GM12878 (cell line): Measurements from ENCODE around the gene SLC12A9. TPM values are rescaled to one million over a fixed set of nuclear protein-coding genes. Genes with fewer than 3 reads are reported as not detected.

Experiments
- BHLHE40 ChIP-seq, 2 experiments: fragments of 450-650 bp in 1 of 2; IDR thresholded peaks; 2 replicates each; pipeline ENCODE4 v1.6.1; 2011 to 2017; ENCODE audit warnings: low read depth in 2 of 2, borderline replicate concordance in 1 of 2, improper control_type of control experiment in 1 of 2, low read length in 1 of 2, mild to moderate bottlenecking in 1 of 2
- EGR1 ChIP-seq, 2 experiments: IDR thresholded peaks; 1 replicate in 1 of 2; 2 replicates in 1 of 2; pipeline ENCODE4 v1.6.1; 2011 to 2012; ENCODE audit warnings: low read depth in 2 of 2, low read length in 2 of 2, borderline replicate concordance in 1 of 2, mild to moderate bottlenecking in 1 of 2, moderate library complexity in 1 of 2
- HCFC1 ChIP-seq: fragments of 150-350 bp; IDR thresholded peaks from 2 replicates; pipeline ENCODE4 v1.6.1; 2014; ENCODE audit warnings: low read length
- LARP7 ChIP-seq: fragments of 450-650 bp; IDR thresholded peaks from 2 replicates; pipeline ENCODE4 v1.6.1; 2017; ENCODE audit warnings: mild to moderate bottlenecking
- MEF2A ChIP-seq: IDR thresholded peaks from 2 replicates; pipeline ENCODE4 v1.6.1; 2011; ENCODE audit warnings: low read depth, mild to moderate bottlenecking, low read length, moderate library complexity; ENCODE audit not compliant: insufficient read depth
- MTA2 ChIP-seq: fragments of 450-650 bp; IDR thresholded peaks from 2 replicates; pipeline ENCODE4 v1.6.1; 2016; ENCODE audit warnings: low read depth, mild to moderate bottlenecking, moderate library complexity
- MXI1 ChIP-seq: fragments of 150-350 bp; IDR thresholded peaks from 2 replicates; pipeline ENCODE4 v1.6.1; 2011; ENCODE audit warnings: low read depth, mild to moderate bottlenecking, inconsistent platforms, low read length, improper control_type of control experiment
- PAX8 ChIP-seq: fragments of 450-650 bp; IDR thresholded peaks from 2 replicates; pipeline ENCODE4 v1.6.1; 2017; ENCODE audit warnings: mild to moderate bottlenecking, moderate library complexity
- RAD51 ChIP-seq: fragments of 450-650 bp; IDR thresholded peaks from 2 replicates; pipeline ENCODE4 v1.6.1; 2016; ENCODE audit warnings: moderate library complexity, mild to moderate bottlenecking, inconsistent platforms
- SIN3A ChIP-seq: IDR thresholded peaks from 2 replicates; pipeline ENCODE4 v1.6.1; 2012; ENCODE audit warnings: low read depth, low read length, improper control_type of control experiment
- polyA plus RNA-seq, 11 experiments: library from polyadenylated mRNA; depleted of rRNA in 4 of 11; unstranded in 6 of 11; stranded (reverse) in 5 of 11; fragments of >200 nt; fragmentation: Nextera tagmentation in 4 of 11; fragmentation: Illumina TruSeq in 1 of 11; extraction: Ambion mirVana in 4 of 11; extraction: Trizol in 1 of 11; gene quantifications; 1 replicate in 1 of 11; 2 replicates in 10 of 11; pipeline versions ENCODE4 v1.2.1 to v1.2.3, GENCODE V29; 2011 to 2016; ENCODE audit warnings: inconsistent platforms in 2 of 11, missing spikeins in 2 of 11, low read depth in 1 of 11
- total RNA-seq, 4 experiments: library from RNA; depleted of rRNA in 3 of 4; stranded (reverse); fragments of >200 nt in 3 of 4; fragmentation: Illumina TruSeq in 1 of 4; extraction: Trizol in 1 of 4; gene quantifications; 2 replicates each; pipeline versions ENCODE4 v1.2.1 to v1.2.3, GENCODE V29; 2013 to 2021
- TF ChIP-seq, protein P1 (sequence below): fragments of 450-650 bp; IDR thresholded peaks from 2 replicates; pipeline ENCODE4 v1.6.1; 2017; ENCODE audit warnings: mild to moderate bottlenecking, moderate library complexity
- TF ChIP-seq, protein P2 (sequence below): IDR thresholded peaks from 2 replicates; pipeline ENCODE4 v1.6.1; 2012; ENCODE audit warnings: improper control_type of control experiment, low read depth, low read length; ENCODE audit not compliant: insufficient replicate concordance
- TF ChIP-seq, protein P3 (sequence below): fragments of 450-650 bp; formaldehyde crosslinking; IDR thresholded peaks from 2 replicates; pipeline ENCODE4 v1.5.0; 2022; ENCODE audit warnings: mild to moderate bottlenecking, missing genetic modification characterization
- TF ChIP-seq, protein P4 (sequence below): IDR thresholded peaks from 2 replicates; pipeline ENCODE4 v1.6.1; 2012; ENCODE audit warnings: low read depth, low read length, improper control_type of control experiment

Gene SLC12A9
- total and polyA plus RNA-seq, 10 of the 15 experiments (the other 5 are each of a cell fraction or from before 2014, with no cell fraction given): 0.24 to 18.5 (median 9.4) TPM

DNA sequence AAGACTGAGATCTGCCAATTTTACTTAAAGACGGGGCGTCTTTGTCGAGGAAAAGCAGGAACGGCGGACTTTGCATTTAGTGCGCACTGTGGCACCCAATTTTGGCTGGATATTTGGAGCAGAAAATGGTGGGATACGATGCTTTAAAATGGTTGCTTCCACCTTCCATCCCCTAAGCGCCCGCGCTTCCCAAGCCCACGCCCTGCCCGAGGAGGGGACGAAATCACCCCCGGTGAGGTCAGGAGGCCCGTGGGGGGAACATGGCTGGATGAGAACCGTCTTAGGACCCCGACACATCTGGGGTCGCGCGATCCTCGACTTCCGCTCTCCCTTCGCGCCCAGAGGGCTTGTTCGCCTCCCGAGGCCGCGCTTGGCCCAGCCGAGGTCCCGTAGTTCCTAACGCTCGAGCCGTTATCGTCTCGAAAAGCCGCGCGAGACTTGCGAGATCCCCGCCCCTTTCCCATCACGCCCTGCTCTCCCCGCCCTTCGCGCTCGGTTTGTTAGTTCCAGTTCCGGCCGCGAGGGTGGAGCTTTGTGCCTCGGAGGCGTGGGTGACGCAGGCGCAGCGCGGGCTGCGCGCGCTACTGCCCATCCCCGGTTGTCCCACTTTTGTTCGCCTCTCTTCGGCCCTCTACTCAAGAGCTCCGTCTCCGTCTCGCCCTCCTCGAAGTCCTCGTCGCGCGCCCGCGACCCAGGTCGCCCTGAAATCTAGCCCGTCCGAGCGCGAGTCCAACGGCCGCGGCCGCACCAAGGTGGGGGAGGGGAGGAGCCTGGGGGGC, 22.3 kb downstream of the SLC12A9 start, which contains the start of gene SRRT (continued):
- TF ChIP-seq, protein P1, sequence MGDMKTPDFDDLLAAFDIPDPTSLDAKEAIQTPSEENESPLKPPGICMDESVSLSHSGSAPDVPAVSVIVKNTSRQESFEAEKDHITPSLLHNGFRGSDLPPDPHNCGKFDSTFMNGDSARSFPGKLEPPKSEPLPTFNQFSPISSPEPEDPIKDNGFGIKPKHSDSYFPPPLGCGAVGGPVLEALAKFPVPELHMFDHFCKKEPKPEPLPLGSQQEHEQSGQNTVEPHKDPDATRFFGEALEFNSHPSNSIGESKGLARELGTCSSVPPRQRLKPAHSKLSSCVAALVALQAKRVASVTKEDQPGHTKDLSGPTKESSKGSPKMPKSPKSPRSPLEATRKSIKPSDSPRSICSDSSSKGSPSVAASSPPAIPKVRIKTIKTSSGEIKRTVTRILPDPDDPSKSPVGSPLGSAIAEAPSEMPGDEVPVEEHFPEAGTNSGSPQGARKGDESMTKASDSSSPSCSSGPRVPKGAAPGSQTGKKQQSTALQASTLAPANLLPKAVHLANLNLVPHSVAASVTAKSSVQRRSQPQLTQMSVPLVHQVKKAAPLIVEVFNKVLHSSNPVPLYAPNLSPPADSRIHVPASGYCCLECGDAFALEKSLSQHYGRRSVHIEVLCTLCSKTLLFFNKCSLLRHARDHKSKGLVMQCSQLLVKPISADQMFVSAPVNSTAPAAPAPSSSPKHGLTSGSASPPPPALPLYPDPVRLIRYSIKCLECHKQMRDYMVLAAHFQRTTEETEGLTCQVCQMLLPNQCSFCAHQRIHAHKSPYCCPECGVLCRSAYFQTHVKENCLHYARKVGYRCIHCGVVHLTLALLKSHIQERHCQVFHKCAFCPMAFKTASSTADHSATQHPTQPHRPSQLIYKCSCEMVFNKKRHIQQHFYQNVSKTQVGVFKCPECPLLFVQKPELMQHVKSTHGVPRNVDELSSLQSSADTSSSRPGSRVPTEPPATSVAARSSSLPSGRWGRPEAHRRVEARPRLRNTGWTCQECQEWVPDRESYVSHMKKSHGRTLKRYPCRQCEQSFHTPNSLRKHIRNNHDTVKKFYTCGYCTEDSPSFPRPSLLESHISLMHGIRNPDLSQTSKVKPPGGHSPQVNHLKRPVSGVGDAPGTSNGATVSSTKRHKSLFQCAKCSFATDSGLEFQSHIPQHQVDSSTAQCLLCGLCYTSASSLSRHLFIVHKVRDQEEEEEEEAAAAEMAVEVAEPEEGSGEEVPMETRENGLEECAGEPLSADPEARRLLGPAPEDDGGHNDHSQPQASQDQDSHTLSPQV: no peak
- peak; percentile 46 for TF ChIP-seq MEF2A
- TF ChIP-seq, protein P2, sequence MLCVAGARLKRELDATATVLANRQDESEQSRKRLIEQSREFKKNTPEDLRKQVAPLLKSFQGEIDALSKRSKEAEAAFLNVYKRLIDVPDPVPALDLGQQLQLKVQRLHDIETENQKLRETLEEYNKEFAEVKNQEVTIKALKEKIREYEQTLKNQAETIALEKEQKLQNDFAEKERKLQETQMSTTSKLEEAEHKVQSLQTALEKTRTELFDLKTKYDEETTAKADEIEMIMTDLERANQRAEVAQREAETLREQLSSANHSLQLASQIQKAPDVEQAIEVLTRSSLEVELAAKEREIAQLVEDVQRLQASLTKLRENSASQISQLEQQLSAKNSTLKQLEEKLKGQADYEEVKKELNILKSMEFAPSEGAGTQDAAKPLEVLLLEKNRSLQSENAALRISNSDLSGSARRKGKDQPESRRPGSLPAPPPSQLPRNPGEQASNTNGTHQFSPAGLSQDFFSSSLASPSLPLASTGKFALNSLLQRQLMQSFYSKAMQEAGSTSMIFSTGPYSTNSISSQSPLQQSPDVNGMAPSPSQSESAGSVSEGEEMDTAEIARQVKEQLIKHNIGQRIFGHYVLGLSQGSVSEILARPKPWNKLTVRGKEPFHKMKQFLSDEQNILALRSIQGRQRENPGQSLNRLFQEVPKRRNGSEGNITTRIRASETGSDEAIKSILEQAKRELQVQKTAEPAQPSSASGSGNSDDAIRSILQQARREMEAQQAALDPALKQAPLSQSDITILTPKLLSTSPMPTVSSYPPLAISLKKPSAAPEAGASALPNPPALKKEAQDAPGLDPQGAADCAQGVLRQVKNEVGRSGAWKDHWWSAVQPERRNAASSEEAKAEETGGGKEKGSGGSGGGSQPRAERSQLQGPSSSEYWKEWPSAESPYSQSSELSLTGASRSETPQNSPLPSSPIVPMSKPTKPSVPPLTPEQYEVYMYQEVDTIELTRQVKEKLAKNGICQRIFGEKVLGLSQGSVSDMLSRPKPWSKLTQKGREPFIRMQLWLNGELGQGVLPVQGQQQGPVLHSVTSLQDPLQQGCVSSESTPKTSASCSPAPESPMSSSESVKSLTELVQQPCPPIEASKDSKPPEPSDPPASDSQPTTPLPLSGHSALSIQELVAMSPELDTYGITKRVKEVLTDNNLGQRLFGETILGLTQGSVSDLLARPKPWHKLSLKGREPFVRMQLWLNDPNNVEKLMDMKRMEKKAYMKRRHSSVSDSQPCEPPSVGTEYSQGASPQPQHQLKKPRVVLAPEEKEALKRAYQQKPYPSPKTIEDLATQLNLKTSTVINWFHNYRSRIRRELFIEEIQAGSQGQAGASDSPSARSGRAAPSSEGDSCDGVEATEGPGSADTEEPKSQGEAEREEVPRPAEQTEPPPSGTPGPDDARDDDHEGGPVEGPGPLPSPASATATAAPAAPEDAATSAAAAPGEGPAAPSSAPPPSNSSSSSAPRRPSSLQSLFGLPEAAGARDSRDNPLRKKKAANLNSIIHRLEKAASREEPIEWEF: no peak
- TF ChIP-seq HCFC1: peak; percentile 74
- TF ChIP-seq LARP7: peak; percentile 70
- peak in 1 of 2 experiments; percentile 51; a peak in 1 of 4 replicates for TF ChIP-seq BHLHE40 (IDR thresholded peaks at IDR 0.05; ENCODE audit: borderline replicate concordance in 1 of 2, low read depth in 2 of 2, low read length in 1 of 2)
- TF ChIP-seq, protein P3, sequence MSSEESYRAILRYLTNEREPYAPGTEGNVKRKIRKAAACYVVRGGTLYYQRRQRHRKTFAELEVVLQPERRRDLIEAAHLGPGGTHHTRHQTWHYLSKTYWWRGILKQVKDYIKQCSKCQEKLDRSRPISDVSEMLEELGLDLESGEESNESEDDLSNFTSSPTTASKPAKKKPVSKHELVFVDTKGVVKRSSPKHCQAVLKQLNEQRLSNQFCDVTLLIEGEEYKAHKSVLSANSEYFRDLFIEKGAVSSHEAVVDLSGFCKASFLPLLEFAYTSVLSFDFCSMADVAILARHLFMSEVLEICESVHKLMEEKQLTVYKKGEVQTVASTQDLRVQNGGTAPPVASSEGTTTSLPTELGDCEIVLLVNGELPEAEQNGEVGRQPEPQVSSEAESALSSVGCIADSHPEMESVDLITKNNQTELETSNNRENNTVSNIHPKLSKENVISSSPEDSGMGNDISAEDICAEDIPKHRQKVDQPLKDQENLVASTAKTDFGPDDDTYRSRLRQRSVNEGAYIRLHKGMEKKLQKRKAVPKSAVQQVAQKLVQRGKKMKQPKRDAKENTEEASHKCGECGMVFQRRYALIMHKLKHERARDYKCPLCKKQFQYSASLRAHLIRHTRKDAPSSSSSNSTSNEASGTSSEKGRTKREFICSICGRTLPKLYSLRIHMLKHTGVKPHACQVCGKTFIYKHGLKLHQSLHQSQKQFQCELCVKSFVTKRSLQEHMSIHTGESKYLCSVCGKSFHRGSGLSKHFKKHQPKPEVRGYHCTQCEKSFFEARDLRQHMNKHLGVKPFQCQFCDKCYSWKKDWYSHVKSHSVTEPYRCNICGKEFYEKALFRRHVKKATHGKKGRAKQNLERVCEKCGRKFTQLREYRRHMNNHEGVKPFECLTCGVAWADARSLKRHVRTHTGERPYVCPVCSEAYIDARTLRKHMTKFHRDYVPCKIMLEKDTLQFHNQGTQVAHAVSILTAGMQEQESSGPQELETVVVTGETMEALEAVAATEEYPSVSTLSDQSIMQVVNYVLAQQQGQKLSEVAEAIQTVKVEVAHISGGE (CRISPR knock-in tag): no peak
- TF ChIP-seq MXI1: no peak; the same call in 1 of the 2 replicates
- peak in 1 of 2 experiments; percentile 22; a peak in 1 of 3 replicates for TF ChIP-seq EGR1 (IDR thresholded peaks at IDR 0.05; ENCODE audit: borderline replicate concordance in 1 of 2, low read depth in 2 of 2, low read length in 2 of 2)
- peak; percentile 92 for TF ChIP-seq PAX8
- peak; percentile 12; the same call in 1 of the 2 replicates for TF ChIP-seq SIN3A
- TF ChIP-seq RAD51: no peak
- TF ChIP-seq, protein P4, sequence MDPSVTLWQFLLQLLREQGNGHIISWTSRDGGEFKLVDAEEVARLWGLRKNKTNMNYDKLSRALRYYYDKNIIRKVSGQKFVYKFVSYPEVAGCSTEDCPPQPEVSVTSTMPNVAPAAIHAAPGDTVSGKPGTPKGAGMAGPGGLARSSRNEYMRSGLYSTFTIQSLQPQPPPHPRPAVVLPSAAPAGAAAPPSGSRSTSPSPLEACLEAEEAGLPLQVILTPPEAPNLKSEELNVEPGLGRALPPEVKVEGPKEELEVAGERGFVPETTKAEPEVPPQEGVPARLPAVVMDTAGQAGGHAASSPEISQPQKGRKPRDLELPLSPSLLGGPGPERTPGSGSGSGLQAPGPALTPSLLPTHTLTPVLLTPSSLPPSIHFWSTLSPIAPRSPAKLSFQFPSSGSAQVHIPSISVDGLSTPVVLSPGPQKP: peak; percentile 38
- peak; percentile 53; the same call in 1 of the 2 replicates for TF ChIP-seq MTA2
